Measurements from ENCODE around the gene HYAL3. TPM values are rescaled to one million over a fixed set of nuclear protein-coding genes. Genes with fewer than 3 reads are reported as not detected.
"Not testable (repeated sequence)": the region's sequence is repeated elsewhere in the genome, so short reads cannot be mapped to it uniquely, and the experiment has no call there.

The HYAL3 gene
- total and polyA plus RNA-seq, 2 experiments from 2014 or later, result 2.4 to 7.1 TPM

DNA sequence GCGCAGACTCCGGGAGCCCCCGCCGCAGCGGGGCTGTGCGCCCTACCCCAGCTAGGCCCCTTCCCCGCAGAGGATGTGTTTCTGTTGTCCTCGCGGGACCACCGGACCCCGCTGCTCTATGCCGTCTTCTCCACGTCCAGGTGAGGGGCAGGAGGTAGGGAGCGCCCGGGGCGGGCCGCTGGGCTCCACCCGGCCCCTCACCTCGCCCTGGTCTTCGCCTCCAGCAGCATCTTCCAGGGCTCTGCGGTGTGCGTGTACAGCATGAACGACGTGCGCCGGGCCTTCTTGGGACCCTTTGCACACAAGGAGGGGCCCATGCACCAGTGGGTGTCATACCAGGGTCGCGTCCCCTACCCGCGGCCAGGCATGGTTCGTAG, 25.5 kb downstream of the HYAL3 start (continued):
- TF ChIP-seq, protein P1, sequence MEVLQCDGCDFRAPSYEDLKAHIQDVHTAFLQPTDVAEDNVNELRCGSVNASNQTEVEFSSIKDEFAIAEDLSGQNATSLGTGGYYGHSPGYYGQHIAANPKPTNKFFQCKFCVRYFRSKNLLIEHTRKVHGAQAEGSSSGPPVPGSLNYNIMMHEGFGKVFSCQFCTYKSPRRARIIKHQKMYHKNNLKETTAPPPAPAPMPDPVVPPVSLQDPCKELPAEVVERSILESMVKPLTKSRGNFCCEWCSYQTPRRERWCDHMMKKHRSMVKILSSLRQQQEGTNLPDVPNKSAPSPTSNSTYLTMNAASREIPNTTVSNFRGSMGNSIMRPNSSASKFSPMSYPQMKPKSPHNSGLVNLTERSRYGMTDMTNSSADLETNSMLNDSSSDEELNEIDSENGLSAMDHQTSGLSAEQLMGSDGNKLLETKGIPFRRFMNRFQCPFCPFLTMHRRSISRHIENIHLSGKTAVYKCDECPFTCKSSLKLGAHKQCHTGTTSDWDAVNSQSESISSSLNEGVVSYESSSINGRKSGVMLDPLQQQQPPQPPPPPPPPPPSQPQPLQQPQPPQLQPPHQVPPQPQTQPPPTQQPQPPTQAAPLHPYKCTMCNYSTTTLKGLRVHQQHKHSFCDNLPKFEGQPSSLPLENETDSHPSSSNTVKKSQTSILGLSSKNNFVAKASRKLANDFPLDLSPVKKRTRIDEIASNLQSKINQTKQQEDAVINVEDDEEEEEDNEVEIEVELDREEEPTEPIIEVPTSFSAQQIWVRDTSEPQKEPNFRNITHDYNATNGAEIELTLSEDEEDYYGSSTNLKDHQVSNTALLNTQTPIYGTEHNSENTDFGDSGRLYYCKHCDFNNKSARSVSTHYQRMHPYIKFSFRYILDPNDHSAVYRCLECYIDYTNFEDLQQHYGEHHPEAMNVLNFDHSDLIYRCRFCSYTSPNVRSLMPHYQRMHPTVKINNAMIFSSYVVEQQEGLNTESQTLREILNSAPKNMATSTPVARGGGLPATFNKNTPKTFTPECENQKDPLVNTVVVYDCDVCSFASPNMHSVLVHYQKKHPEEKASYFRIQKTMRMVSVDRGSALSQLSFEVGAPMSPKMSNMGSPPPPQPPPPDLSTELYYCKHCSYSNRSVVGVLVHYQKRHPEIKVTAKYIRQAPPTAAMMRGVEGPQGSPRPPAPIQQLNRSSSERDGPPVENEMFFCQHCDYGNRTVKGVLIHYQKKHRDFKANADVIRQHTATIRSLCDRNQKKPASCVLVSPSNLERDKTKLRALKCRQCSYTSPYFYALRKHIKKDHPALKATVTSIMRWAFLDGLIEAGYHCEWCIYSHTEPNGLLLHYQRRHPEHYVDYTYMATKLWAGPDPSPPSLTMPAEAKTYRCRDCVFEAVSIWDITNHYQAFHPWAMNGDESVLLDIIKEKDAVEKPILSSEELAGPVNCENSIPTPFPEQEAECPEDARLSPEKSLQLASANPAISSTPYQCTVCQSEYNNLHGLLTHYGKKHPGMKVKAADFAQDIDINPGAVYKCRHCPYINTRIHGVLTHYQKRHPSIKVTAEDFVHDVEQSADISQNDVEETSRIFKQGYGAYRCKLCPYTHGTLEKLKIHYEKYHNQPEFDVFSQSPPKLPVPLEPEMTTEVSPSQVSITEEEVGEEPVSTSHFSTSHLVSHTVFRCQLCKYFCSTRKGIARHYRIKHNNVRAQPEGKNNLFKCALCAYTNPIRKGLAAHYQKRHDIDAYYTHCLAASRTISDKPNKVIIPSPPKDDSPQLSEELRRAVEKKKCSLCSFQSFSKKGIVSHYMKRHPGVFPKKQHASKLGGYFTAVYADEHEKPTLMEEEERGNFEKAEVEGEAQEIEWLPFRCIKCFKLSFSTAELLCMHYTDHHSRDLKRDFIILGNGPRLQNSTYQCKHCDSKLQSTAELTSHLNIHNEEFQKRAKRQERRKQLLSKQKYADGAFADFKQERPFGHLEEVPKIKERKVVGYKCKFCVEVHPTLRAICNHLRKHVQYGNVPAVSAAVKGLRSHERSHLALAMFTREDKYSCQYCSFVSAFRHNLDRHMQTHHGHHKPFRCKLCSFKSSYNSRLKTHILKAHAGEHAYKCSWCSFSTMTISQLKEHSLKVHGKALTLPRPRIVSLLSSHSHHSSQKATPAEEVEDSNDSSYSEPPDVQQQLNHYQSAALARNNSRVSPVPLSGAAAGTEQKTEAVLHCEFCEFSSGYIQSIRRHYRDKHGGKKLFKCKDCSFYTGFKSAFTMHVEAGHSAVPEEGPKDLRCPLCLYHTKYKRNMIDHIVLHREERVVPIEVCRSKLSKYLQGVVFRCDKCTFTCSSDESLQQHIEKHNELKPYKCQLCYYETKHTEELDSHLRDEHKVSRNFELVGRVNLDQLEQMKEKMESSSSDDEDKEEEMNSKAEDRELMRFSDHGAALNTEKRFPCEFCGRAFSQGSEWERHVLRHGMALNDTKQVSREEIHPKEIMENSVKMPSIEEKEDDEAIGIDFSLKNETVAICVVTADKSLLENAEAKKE (CRISPR knock-in tag; IDR thresholded peaks at IDR 0.05), result no peak
- no peak for TF ChIP-seq JUNB (IDR thresholded peaks at IDR 0.05; ENCODE audit: unreplicated experiment)

DNA sequence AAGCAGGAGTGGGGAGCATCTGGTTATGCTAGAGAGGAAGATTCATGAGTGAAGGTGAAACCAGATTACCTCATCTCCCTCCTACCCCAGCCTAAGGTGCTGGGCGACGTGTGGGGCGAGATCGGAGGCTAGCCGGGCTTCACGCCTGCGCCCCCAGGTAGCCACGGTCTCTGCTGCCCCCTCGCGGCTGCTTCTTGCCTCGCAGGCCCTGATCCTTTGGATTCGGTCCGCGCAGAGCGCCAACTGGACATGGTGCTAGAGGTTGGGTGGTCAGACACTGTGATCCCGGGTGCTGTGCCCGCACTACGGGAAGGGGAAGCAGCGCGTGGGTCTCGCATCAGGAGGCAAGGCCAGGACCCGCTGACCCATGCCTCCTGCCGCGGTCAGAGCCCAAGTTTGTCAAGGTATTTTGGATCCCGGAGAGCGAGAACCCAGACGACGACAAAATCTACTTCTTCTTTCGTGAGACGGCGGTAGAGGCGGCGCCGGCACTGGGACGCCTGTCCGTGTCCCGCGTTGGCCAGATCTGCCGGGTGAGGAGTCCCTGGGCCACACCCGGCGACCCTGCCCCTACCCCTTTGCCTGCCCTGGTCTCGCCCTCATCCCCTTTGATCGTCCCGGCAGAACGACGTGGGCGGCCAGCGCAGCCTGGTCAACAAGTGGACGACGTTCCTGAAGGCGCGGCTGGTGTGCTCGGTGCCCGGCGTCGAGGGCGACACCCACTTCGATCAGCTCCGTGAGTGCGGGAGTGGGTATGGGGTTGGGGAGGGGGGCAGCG, 26.1 kb downstream of the HYAL3 start:
- Histone ChIP-seq H3K27me3 (ENCODE audit: insufficient read depth) (peaks cover 52% of the 10 kb centered on the region), H3K4me3 (peak overlapping the region; percentile 53), H3K27ac (ENCODE audit: low read depth) (no peak overlapping the region), H3K4me2 (peak overlapping the region; percentile 75), H3K36me3 (ENCODE audit: insufficient read depth) (no peaks in the 10 kb centered on the region), H3K79me2 (replicated peaks; ENCODE audit: insufficient read depth) (no peaks in the 10 kb centered on the region), H3K4me1 (ENCODE audit: insufficient read depth) (peaks cover 17% of the 10 kb centered on the region), H4K20me1 (replicated peaks; ENCODE audit: insufficient read depth) (no peaks in the 10 kb centered on the region), H3F3A (replicated peaks; ENCODE audit: low read depth) (peaks cover 12% of the 10 kb centered on the region; the same call in 1 of the 2 replicates), H3K9me2 (ENCODE audit: insufficient read depth) (no peaks in the 10 kb centered on the region), H2AFZ (peak overlapping the region; percentile 85; the same call in 1 of the 2 replicates)
- H3K4me1 Mint-ChIP-seq, result peaks cover 44% of the 10 kb centered on the region
- TF ChIP-seq, protein P2, sequence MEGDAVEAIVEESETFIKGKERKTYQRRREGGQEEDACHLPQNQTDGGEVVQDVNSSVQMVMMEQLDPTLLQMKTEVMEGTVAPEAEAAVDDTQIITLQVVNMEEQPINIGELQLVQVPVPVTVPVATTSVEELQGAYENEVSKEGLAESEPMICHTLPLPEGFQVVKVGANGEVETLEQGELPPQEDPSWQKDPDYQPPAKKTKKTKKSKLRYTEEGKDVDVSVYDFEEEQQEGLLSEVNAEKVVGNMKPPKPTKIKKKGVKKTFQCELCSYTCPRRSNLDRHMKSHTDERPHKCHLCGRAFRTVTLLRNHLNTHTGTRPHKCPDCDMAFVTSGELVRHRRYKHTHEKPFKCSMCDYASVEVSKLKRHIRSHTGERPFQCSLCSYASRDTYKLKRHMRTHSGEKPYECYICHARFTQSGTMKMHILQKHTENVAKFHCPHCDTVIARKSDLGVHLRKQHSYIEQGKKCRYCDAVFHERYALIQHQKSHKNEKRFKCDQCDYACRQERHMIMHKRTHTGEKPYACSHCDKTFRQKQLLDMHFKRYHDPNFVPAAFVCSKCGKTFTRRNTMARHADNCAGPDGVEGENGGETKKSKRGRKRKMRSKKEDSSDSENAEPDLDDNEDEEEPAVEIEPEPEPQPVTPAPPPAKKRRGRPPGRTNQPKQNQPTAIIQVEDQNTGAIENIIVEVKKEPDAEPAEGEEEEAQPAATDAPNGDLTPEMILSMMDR (conservative IDR thresholded peaks at IDR 0.05; ENCODE audit: low read depth in 2 of 2), result peak; percentile 89 to 100
- TF ChIP-seq STAT1 (IDR thresholded peaks at IDR 0.05; ENCODE audit: unreplicated experiment) (no peak), CREB1 (CRISPR knock-in tag; IDR thresholded peaks at IDR 0.05; ENCODE audit: low read depth) (peak; percentile 26; the same call in 1 of the 2 replicates)
- ATAC-seq (peak; percentile 35), DNase-seq (ENCODE audit: low spot score) (peak; percentile 90)
- H3K27ac Mint-ChIP-seq, result no peak overlapping the region
- H3K27me3 Mint-ChIP-seq (ENCODE audit: insufficient read depth, low read depth, poor library complexity), result peaks cover 55% of the 10 kb centered on the region
- no peaks in the 10 kb centered on the region for H3K36me3 Mint-ChIP-seq (ENCODE audit: low read depth)
- H3K4me3 Mint-ChIP-seq, result peak overlapping the region; percentile 64
- H3K9me3 Mint-ChIP-seq, result no peaks in the 10 kb centered on the region

DNA sequence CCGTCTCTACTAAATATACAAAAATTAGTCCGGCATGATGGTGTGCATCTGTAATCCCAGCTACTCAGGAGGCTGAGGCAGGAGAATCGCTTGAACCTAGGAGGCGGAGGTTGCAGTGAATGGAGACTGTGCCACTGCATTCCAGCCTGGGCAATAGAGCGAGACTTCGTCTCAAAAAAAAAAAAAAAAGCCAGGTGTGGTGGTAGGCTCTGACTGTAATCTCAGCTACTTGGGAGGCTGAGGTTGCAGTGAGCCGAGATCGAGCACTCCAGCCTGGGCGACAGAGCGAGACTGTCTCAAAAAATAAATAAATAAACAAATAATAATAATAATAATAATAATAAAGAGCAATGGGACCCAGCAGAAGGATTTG, 26.7 kb downstream of the HYAL3 start:
- not testable (repeated sequence) for H3K27ac Mint-ChIP-seq; H3K27ac ChIP-seq (ENCODE audit: low read depth); ATAC-seq; H3K9me2 ChIP-seq (ENCODE audit: insufficient read depth); H3K4me3 ChIP-seq; H3K79me2 ChIP-seq (replicated peaks; ENCODE audit: insufficient read depth); H4K20me1 ChIP-seq (replicated peaks; ENCODE audit: insufficient read depth); H3K36me3 Mint-ChIP-seq (ENCODE audit: low read depth); H3K4me2 ChIP-seq; H3K36me3 ChIP-seq (ENCODE audit: insufficient read depth); DNase-seq (ENCODE audit: low spot score); H2AFZ ChIP-seq; H3K9me3 Mint-ChIP-seq
- Histone ChIP-seq H3F3A (replicated peaks; ENCODE audit: low read depth) (peaks cover 12% of the 10 kb centered on the region; the same call in 1 of the 2 replicates), H3K27me3 (ENCODE audit: insufficient read depth) (peaks cover 46% of the 10 kb centered on the region), H3K4me1 (ENCODE audit: insufficient read depth) (peaks cover 23% of the 10 kb centered on the region)
- peaks cover 52% of the 10 kb centered on the region for H3K27me3 Mint-ChIP-seq (ENCODE audit: insufficient read depth, low read depth, poor library complexity)
- peak overlapping the region; percentile 64; the same call in 1 of the 3 replicates for H3K4me3 Mint-ChIP-seq
- H3K4me1 Mint-ChIP-seq, result peaks cover 49% of the 10 kb centered on the region

Measured in GM23338 (cell line).